GM12872 (cell line): ENCODE measurements around the gene PRKN.

Source experiments
- TF ChIP-seq, protein P1 (sequence below): IDR thresholded peaks from 3 replicates; pipeline ENCODE4 v1.5.1; 2011; ENCODE audit warnings: low read depth, mild to moderate bottlenecking, low read length, moderate library complexity; ENCODE audit not compliant: insufficient read depth

PRKN gene

DNA sequence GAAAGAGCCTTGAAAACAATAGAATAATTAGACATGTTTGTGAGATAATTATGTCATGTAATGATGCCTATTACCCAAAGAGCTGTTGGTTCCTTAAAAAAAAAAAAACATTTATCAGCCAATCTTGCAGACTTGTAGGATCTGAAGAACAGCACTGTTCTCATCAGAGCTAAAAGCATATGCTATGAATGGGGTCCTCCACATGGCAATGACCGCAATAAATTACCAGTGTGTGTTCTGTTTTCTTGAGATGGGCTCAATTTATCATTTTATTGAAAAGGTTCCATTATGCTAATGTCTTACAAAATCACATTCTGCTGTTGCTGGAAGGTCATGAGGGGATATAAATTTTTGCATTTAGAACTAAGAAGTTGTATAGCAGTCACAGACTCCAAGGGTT lies 484.7 kb downstream of the PRKN start:
- TF ChIP-seq, protein P1, sequence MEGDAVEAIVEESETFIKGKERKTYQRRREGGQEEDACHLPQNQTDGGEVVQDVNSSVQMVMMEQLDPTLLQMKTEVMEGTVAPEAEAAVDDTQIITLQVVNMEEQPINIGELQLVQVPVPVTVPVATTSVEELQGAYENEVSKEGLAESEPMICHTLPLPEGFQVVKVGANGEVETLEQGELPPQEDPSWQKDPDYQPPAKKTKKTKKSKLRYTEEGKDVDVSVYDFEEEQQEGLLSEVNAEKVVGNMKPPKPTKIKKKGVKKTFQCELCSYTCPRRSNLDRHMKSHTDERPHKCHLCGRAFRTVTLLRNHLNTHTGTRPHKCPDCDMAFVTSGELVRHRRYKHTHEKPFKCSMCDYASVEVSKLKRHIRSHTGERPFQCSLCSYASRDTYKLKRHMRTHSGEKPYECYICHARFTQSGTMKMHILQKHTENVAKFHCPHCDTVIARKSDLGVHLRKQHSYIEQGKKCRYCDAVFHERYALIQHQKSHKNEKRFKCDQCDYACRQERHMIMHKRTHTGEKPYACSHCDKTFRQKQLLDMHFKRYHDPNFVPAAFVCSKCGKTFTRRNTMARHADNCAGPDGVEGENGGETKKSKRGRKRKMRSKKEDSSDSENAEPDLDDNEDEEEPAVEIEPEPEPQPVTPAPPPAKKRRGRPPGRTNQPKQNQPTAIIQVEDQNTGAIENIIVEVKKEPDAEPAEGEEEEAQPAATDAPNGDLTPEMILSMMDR = no peak

DNA sequence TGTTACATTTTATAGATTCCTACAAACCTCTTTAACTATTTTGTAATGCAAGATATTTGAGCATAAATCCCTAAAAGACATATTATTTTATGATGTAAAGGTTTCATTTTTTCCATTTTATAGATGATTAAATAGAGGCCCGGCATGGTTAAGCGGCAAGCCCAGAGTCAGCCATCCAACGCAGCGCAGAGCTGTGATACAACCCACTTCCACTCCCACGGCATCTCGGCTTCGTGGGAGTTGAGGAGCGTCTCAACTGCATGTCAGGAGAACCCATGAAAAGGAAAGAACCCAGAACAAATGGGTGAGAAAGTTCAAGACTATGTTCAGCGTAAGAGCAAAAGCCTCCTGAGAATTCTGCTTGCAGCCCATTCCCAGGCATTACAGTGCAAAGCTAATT lies 488.2 kb downstream of the PRKN start:
- TF ChIP-seq, protein P1 = no peak

DNA sequence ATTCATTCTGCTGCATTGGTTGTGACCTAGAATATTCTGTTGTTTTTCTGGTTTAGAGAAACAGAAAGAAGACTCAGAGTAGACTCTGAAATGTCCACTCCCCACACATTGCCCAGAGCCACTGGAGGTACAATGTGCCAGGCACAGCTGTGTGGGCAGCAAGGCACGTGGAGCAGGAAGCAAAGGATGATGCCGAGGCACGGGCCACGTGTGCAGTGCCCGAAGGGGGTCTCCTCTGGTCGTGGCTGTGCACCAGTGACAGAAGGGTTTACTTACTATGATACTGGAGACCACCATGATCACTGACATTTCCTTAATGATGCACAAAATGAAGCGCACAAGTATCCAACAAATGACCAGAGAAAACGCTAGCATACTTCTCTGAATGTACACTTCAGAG lies 488.9 kb downstream of the PRKN start:
- TF ChIP-seq, protein P1 = no peak

- TF ChIP-seq, protein P1 = no peak
Observed at GRCh38 chr6:162237331-162237730, 490.2 kb downstream of the PRKN start.

DNA sequence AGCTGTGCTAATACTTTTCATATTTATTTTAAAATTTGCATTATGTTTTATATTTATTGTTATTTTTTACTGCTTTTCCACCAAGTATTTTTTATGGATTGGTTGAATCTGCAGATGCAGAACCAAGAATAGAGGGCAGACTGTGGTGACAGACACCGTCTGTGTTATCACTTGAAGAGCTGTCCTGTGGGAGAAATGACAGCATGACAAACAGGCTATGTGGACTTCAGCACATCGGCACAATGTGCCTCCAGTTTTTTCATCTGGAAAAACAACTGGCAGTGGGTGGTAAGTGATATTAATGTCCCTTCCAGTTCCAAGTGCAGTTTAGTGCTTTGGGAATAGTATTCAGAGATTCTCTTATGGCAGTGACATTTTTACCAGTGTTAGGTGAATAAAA lies 492.9 kb downstream of the PRKN start:
- TF ChIP-seq, protein P1 = no peak

GRCh38 chr6:162230147-162230752 lies 497.3 kb downstream of the PRKN start:
- TF ChIP-seq, protein P1 = no peak

GRCh38 chr6:162229093-162229492 lies 498.5 kb downstream of the PRKN start:
- TF ChIP-seq, protein P1 = no peak
